SK-N-SH treated with all-trans-retinoic acid at 6 μM for 48 hours (cell line): ENCODE data around the gene CHSY3.

ENCODE experiments used
- ATAC-seq: fragments of 200-7000 bp; cut with Tn5 transposase; 3 replicates; pipeline ENCODE4 v1.9.1; 2020; ENCODE audit warnings: mild to moderate bottlenecking, moderate library complexity
- ARNTL ChIP-seq: fragments of 450-650 bp; formaldehyde crosslinking; IDR thresholded peaks from 2 replicates; pipeline ENCODE4 v1.5.0; 2020; ENCODE audit warnings: low read depth, mild to moderate bottlenecking, moderate library complexity, borderline replicate concordance
- BACH2 ChIP-seq: fragments of 250-450 bp; sonication (Bioruptor Pico); IDR thresholded peaks from 2 replicates; pipeline ENCODE4 v1.9.0; 2021; ENCODE audit warnings: mild to moderate bottlenecking, borderline replicate concordance
- CSRNP3 ChIP-seq: fragments of 250-450 bp; sonication (Bioruptor Pico); IDR thresholded peaks from 2 replicates; pipeline ENCODE4 v1.5.1; 2021; ENCODE audit warnings: mild to moderate bottlenecking, moderate library complexity
- ESRRG ChIP-seq: fragments of 250-450 bp; sonication (Bioruptor Pico); IDR thresholded peaks from 2 replicates; pipeline ENCODE4 v1.6.1; 2021; ENCODE audit warnings: mild to moderate bottlenecking
- GLIS3 ChIP-seq: fragments of 250-450 bp; sonication (Bioruptor Pico); IDR thresholded peaks from 2 replicates; pipeline ENCODE4 v1.5.0; 2020; ENCODE audit warnings: mild to moderate bottlenecking, moderate library complexity
- ISL1 ChIP-seq: fragments of 250-450 bp; sonication (Bioruptor Pico); IDR thresholded peaks from 2 replicates; pipeline ENCODE4 v2.1.2; 2022; ENCODE audit warnings: mild to moderate bottlenecking, moderate library complexity
- OSR1 ChIP-seq: fragments of 250-450 bp; sonication (Bioruptor Pico); IDR thresholded peaks from 2 replicates; pipeline ENCODE4 v1.8.0; 2022; ENCODE audit warnings: moderate library complexity, mild to moderate bottlenecking, inconsistent platforms
- PATZ1 ChIP-seq: fragments of 250-450 bp; sonication (Bioruptor Pico); IDR thresholded peaks from 2 replicates; pipeline ENCODE4 v1.8.0; 2020; ENCODE audit warnings: mild to moderate bottlenecking, moderate library complexity, borderline replicate concordance
- PPARA ChIP-seq: fragments of 250-450 bp; sonication (Bioruptor Pico); IDR thresholded peaks from 2 replicates; pipeline ENCODE4 v1.5.0; 2020; ENCODE audit warnings: mild to moderate bottlenecking, borderline replicate concordance
- SNAI2 ChIP-seq: fragments of 250-450 bp; sonication (Bioruptor Pico); IDR thresholded peaks from 2 replicates; pipeline ENCODE4 v1.5.0; 2020; ENCODE audit warnings: mild to moderate bottlenecking, moderate library complexity
- TCF4 ChIP-seq: fragments of 250-450 bp; sonication (Bioruptor Pico); IDR thresholded peaks from 2 replicates; pipeline ENCODE4 v1.8.0; 2021; ENCODE audit warnings: mild to moderate bottlenecking, moderate library complexity, borderline replicate concordance
- TOX ChIP-seq: fragments of 250-450 bp; sonication (Bioruptor Pico); IDR thresholded peaks from 2 replicates; pipeline ENCODE4 v1.8.0; 2021; ENCODE audit warnings: mild to moderate bottlenecking, moderate library complexity, borderline replicate concordance
- TSHZ2 ChIP-seq: fragments of 250-450 bp; sonication (Bioruptor Pico); IDR thresholded peaks from 2 replicates; pipeline ENCODE4 v1.5.0; 2020; ENCODE audit warnings: mild to moderate bottlenecking, moderate library complexity
- ZC3H10 ChIP-seq: fragments of 250-450 bp; sonication (Bioruptor Pico); IDR thresholded peaks from 2 replicates; pipeline ENCODE4 v1.5.1; 2021; ENCODE audit warnings: mild to moderate bottlenecking, moderate library complexity
- ZFP3 ChIP-seq: fragments of 250-450 bp; sonication (Bioruptor Pico); IDR thresholded peaks from 2 replicates; pipeline ENCODE4 v1.5.0; 2020; ENCODE audit warnings: mild to moderate bottlenecking, moderate library complexity
- ZFP30 ChIP-seq: fragments of 450-650 bp; formaldehyde crosslinking; IDR thresholded peaks from 2 replicates; pipeline ENCODE4 v1.5.0; 2022; ENCODE audit warnings: mild to moderate bottlenecking, moderate library complexity
- ZNF565 ChIP-seq: fragments of 450-650 bp; formaldehyde crosslinking; conservative IDR thresholded peaks from 2 replicates; pipeline ENCODE4 v1.5.0; 2020; ENCODE audit warnings: low read depth, mild to moderate bottlenecking, moderate library complexity
- ZNF70 ChIP-seq: fragments of 450-650 bp; formaldehyde crosslinking; IDR thresholded peaks from 2 replicates; pipeline ENCODE4 v1.5.0; 2020; ENCODE audit warnings: mild to moderate bottlenecking, moderate library complexity
- ZNF8 ChIP-seq: fragments of 450-650 bp; formaldehyde crosslinking; IDR thresholded peaks from 2 replicates; pipeline ENCODE4 v1.5.0; 2020; ENCODE audit warnings: mild to moderate bottlenecking, moderate library complexity

The CHSY3 gene

GRCh38 chr5:130168211-130168610, 263.9 kb downstream of the CHSY3 start:
- ATAC-seq, result no peak
- TF ChIP-seq PATZ1 (CRISPR knock-in tag) (no peak), CSRNP3 (CRISPR knock-in tag) (no peak), ZFP30 (no peak), TCF4 (CRISPR knock-in tag) (no peak), TOX (no peak), PPARA (CRISPR knock-in tag) (no peak), BACH2 (CRISPR knock-in tag) (no peak), ZNF565 (no peak), ZNF8 (CRISPR knock-in tag) (no peak), ESRRG (CRISPR knock-in tag) (no peak), ISL1 (CRISPR knock-in tag) (no peak), OSR1 (CRISPR knock-in tag) (no peak), TSHZ2 (CRISPR knock-in tag) (no peak), ZC3H10 (CRISPR knock-in tag) (no peak)

- no peak for TF ChIP-seq ESRRG (CRISPR knock-in tag)
- TF ChIP-seq ZNF565, result no peak
- TF ChIP-seq ZFP30, result no peak
- no peak for TF ChIP-seq TSHZ2 (CRISPR knock-in tag)
- TF ChIP-seq PATZ1 (CRISPR knock-in tag), result no peak
- TF ChIP-seq BACH2 (CRISPR knock-in tag), result no peak
- TF ChIP-seq SNAI2, result no peak
- TF ChIP-seq CSRNP3 (CRISPR knock-in tag), result no peak
- TF ChIP-seq ARNTL (CRISPR knock-in tag), result no peak
- no peak for TF ChIP-seq ISL1 (CRISPR knock-in tag)
- TF ChIP-seq OSR1 (CRISPR knock-in tag), result no peak
- no peak for TF ChIP-seq ZC3H10 (CRISPR knock-in tag)
- no peak for ATAC-seq
These were observed 267.4 kb downstream of the CHSY3 start for GRCh38 chr5:130171699-130172098.

GRCh38 chr5:130183115-130183514, 278.9 kb downstream of the CHSY3 start:
- ATAC-seq, result no peak
- TF ChIP-seq ZC3H10 (CRISPR knock-in tag), result no peak
- no peak for TF ChIP-seq GLIS3 (CRISPR knock-in tag)
- no peak for TF ChIP-seq ARNTL (CRISPR knock-in tag)
- TF ChIP-seq ZFP3 (CRISPR knock-in tag), result no peak
- TF ChIP-seq CSRNP3 (CRISPR knock-in tag), result no peak
- TF ChIP-seq ZNF565, result no peak
- TF ChIP-seq ZFP30, result no peak
- TF ChIP-seq BACH2 (CRISPR knock-in tag), result no peak
- no peak for TF ChIP-seq ZNF70 (CRISPR knock-in tag)
- no peak for TF ChIP-seq PATZ1 (CRISPR knock-in tag)
